Stimulated activated naive CD8-positive, alpha-beta T cell treated with anti-CD3 and anti-CD28 coated beads, Interleukin-15, amount 100 ng/mL, for 72 hours (primary cell): Measurements from ENCODE around the gene XAGE1A.
"Not testable (repeated sequence)": the region's sequence is repeated elsewhere in the genome, so short reads cannot be mapped to it uniquely, and the experiment has no call there.

Experiments used
- ATAC-seq: fragments of 150-1000 bp; cut with Tn5 transposase; 2 replicates; pipeline ENCODE4 v1.10.0; 2021; ENCODE audit warnings: mild to moderate bottlenecking, moderate library complexity
- DNase-seq, 2 donors: peaks; one replicate each; pipeline ENCODE4 v3.0.0; 2021 to 2022
- H3K27ac Mint-ChIP-seq, 2 donors: one replicate each; pipeline ENCODE4 v1.8.0; 2022; ENCODE audit warnings: mild to moderate bottlenecking in 2 of 2, mixed read lengths in 2 of 2, moderate library complexity in 2 of 2
- H3K27me3 Mint-ChIP-seq: one replicate; pipeline ENCODE4 v1.8.0; 2022; ENCODE audit warnings: mixed read lengths
- H3K4me1 Mint-ChIP-seq: one replicate; pipeline ENCODE4 v1.8.0; 2022; ENCODE audit warnings: mild to moderate bottlenecking, mixed read lengths
- H3K4me3 Mint-ChIP-seq, 2 donors: one replicate each; pipeline ENCODE4 v1.8.0; 2022; ENCODE audit warnings: mild to moderate bottlenecking in 2 of 2, mixed read lengths in 2 of 2, moderate library complexity in 1 of 2
- H3K9me3 Mint-ChIP-seq, 2 donors: one replicate each; pipeline ENCODE4 v1.8.0; 2022; ENCODE audit warnings: mixed read lengths in 2 of 2

XAGE1A gene

DNA sequence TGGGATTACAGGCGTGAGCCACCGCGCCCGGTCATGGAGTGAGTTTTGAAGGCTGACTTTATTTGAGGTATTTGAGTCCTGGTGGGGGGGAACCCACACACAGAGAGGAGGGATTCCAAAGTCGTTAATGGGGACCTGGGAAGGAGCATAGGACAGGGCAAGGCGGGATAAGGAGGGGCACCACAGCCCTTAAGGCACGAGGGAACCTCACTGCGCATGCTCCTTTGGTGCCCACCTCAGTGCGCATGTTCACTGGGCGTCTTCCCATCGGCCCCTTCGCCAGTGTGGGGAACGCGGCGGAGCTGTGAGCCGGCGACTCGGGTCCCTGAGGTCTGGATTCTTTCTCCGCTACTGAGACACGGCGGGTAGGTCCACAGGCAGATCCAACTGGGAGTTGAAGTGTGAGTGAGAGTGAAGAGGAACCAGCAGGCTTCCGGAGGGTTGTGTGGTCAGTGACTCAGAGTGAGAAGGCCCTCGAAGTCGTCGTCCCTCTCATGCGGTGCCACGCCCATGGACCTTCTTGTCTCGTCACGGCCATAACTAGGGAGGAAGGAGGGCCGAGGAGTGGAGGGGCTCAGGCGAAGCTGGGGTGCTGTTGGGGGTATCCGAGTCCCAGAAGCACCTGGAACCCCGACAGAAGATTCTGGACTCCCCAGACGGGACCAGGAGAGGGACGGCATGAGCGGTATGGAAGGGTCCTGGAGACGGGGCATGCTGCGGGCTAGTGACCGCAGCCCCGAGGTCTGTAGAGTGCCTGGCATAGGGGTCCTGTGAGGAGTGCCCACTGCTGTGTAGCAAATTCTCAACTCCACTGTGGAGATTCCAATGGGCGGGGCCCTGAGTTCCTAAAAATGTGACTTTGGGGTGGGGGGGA, at the start of gene XAGE1A:
Gene XAGE1A (plus strand): TSS at position 264 of the 874 bp plus-strand sequence. CDS start 1,554 bp downstream, outside the sequence.
- not testable (repeated sequence) for H3K4me3 Mint-ChIP-seq, ATAC-seq, H3K27me3 Mint-ChIP-seq, DNase-seq, H3K27ac Mint-ChIP-seq, H3K9me3 Mint-ChIP-seq, H3K4me1 Mint-ChIP-seq

GRCh38 chrX:52452031-52452430, 43.6 kb upstream of the XAGE1A start:
- H3K27me3 Mint-ChIP-seq, H3K4me1 Mint-ChIP-seq, H3K27ac Mint-ChIP-seq, H3K4me3 Mint-ChIP-seq, DNase-seq, H3K9me3 Mint-ChIP-seq, ATAC-seq: not testable (repeated sequence)

- H3K27ac Mint-ChIP-seq, ATAC-seq, H3K4me3 Mint-ChIP-seq, DNase-seq, H3K4me1 Mint-ChIP-seq, H3K9me3 Mint-ChIP-seq, H3K27me3 Mint-ChIP-seq: not testable (repeated sequence)
Measured at GRCh38 chrX:52471301-52471700, 24.3 kb upstream of the XAGE1A start.

- not testable (repeated sequence) for H3K4me1 Mint-ChIP-seq
Measured at GRCh38 chrX:52496419-52496772, 788 bp downstream of the XAGE1A start.

GRCh38 chrX:52501362-52501761, 5.8 kb downstream of the XAGE1A start:
- not testable (repeated sequence) for ATAC-seq, H3K4me3 Mint-ChIP-seq, H3K27ac Mint-ChIP-seq, H3K27me3 Mint-ChIP-seq, DNase-seq, H3K4me1 Mint-ChIP-seq, H3K9me3 Mint-ChIP-seq

More at GRCh38 chrX:52496419-52496772, 788 bp downstream of the XAGE1A start:
- not testable (repeated sequence) for DNase-seq, H3K9me3 Mint-ChIP-seq, ATAC-seq, H3K27me3 Mint-ChIP-seq, H3K27ac Mint-ChIP-seq, H3K4me3 Mint-ChIP-seq

DNA sequence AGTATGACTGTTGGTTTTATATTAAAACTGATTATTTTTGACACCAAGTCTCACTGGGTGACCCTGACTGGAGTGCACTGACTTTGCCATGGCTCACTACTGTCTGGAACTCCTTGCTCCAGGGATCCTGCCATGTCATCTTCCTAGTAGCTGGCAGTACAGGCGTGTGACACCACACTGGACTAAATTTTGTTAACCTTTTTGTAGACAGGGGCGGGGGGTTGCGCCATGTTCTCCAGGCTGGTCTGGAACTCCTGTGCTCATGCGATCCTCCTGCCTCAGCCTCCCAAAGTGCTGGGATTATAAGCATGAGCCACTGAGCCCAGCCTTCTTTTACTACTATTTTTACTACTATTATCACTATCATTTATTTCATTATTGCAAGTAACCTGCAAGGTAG, 8.9 kb downstream of the XAGE1A start:
- Mint-ChIP-seq H3K9me3 (no peaks in the 10 kb centered on the region), H3K4me3 (no peak overlapping the region), H3K27me3 (peaks cover 9% of the 10 kb centered on the region), H3K4me1 (no peaks in the 10 kb centered on the region), H3K27ac (no peak overlapping the region)
- ATAC-seq (no peak), DNase-seq (no peak)

DNA sequence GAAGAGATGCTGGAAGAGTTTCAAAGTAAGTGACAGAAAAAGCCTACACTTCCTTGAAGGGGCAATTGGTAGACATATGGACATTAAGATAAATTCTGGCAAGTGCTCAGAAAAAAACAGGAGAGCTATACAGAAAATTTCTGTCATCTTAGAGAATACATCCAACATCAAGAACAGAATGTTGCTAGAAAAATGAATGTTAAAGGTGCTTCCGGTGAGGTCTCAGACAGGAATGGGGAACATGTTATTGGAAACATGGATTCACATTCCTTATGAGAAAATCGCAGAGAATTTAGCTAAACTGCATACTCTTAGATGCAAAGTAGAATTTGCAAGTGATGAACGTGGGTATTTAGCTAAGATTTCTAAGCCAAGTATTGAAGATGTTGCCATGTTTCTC, 11.7 kb downstream of the XAGE1A start:
- Mint-ChIP-seq H3K4me3 (no peak overlapping the region), H3K27ac (no peak overlapping the region), H3K4me1 (no peaks in the 10 kb centered on the region), H3K27me3 (peaks cover 16% of the 10 kb centered on the region), H3K9me3 (no peaks in the 10 kb centered on the region)
- DNase-seq = no peak
- no peak for ATAC-seq

GRCh38 chrX:52509916-52510315, 14.3 kb downstream of the XAGE1A start:
- no peak overlapping the region for H3K27ac Mint-ChIP-seq
- H3K9me3 Mint-ChIP-seq = no peaks in the 10 kb centered on the region
- no peak overlapping the region for H3K4me3 Mint-ChIP-seq
- peaks cover 16% of the 10 kb centered on the region for H3K27me3 Mint-ChIP-seq
- DNase-seq (no peak), ATAC-seq (no peak)
- no peaks in the 10 kb centered on the region for H3K4me1 Mint-ChIP-seq

DNA sequence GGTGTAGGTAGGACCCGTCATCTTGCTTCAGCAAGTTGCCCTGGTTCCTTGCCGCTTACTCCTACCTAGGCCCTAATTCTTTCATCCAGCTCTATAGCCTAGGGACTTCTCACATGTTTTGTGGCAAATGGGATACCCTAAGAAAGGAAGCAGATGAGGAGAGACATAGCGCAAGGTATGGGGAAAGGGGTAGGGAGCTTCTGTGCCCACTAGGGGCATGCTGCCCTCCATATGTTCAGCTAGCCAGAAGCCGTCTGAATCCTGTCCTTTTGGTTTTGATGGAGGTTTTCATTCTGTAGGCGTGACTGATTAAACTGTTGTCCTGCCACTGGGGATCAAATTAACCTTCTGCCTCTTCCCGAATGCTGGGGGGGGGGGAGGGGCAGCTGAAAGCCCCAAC, 15.5 kb downstream of the XAGE1A start:
- H3K9me3 Mint-ChIP-seq, H3K27ac Mint-ChIP-seq, H3K4me1 Mint-ChIP-seq: not testable (repeated sequence)

GRCh38 chrX:52516110-52516986, 20.7 kb downstream of the XAGE1A start:
- not testable (repeated sequence) for H3K9me3 Mint-ChIP-seq, H3K4me1 Mint-ChIP-seq, DNase-seq, ATAC-seq, H3K27ac Mint-ChIP-seq, H3K4me3 Mint-ChIP-seq, H3K27me3 Mint-ChIP-seq

More for the DNA sequence above, 15.5 kb downstream of the XAGE1A start:
- H3K27me3 Mint-ChIP-seq = peaks cover 16% of the 10 kb centered on the region
- DNase-seq, H3K4me3 Mint-ChIP-seq, ATAC-seq: not testable (repeated sequence)

DNA sequence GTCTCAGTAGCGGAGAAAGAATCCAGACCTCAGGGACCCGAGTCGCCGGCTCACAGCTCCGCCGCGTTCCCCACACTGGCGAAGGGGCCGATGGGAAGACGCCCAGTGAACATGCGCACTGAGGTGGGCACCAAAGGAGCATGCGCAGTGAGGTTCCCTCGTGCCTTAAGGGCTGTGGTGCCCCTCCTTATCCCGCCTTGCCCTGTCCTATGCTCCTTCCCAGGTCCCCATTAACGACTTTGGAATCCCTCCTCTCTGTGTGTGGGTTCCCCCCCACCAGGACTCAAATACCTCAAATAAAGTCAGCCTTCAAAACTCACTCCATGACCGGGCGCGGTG, 21.3 kb downstream of the XAGE1A start, which contains the start of gene XAGE1B:
Gene XAGE1B (minus strand): TSS at position 77 of the 339 bp plus-strand sequence. CDS start 1,536 bp downstream, outside the sequence.
- ATAC-seq = not testable (repeated sequence)

GRCh38 chrX:52541051-52541450, 45.4 kb downstream of the XAGE1A start:
- not testable (repeated sequence) for H3K27ac Mint-ChIP-seq, H3K4me1 Mint-ChIP-seq, ATAC-seq

More for the DNA sequence above, 21.3 kb downstream of the XAGE1A start, which contains the start of gene XAGE1B:
- not testable (repeated sequence) for H3K27me3 Mint-ChIP-seq, DNase-seq, H3K4me3 Mint-ChIP-seq, H3K27ac Mint-ChIP-seq, H3K4me1 Mint-ChIP-seq, H3K9me3 Mint-ChIP-seq

GRCh38 chrX:52542311-52542710, 46.7 kb downstream of the XAGE1A start:
- no peaks in the 10 kb centered on the region for H3K27me3 Mint-ChIP-seq
- H3K4me1 Mint-ChIP-seq = no peaks in the 10 kb centered on the region
- ATAC-seq (no peak), DNase-seq (no peak)
- H3K9me3 Mint-ChIP-seq = no peaks in the 10 kb centered on the region
- no peak overlapping the region for H3K4me3 Mint-ChIP-seq
- no peak overlapping the region for H3K27ac Mint-ChIP-seq

More at GRCh38 chrX:52541051-52541450, 45.4 kb downstream of the XAGE1A start:
- H3K4me3 Mint-ChIP-seq, DNase-seq, H3K9me3 Mint-ChIP-seq, H3K27me3 Mint-ChIP-seq: not testable (repeated sequence)

DNA sequence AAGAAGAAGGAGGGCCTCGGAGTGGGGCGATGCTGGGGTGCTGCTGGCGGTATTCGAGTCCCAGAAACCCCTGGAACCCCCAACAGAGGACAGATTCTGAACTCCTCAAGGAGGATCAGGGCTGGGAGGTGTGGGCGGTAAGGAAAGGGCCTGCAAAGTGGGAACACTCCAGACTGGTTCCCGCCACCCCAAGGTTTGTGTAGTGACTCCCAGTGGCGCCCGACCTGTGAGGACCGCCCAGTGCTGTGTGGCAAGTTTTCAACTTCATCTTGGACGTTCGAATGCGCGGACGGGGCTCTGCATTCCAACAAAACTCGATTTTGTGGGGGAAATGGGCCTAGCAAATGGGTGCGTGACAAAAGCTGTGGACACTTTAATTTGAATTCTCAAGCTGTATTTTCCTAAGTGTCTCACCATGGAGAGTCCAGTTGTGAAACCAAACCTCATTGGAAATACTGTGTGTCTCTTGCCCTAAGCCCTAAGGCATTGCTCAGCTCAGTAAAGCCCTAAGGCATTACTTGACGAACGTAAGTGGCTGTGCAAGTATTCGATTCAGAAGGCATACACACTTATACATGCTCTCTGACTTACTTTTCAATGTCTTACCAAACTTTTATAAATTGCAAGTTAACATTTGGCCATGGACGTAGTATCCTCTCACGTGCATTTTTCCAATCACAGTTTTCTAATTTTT, 48.7 kb downstream of the XAGE1A start:
- no peaks in the 10 kb centered on the region for H3K27me3 Mint-ChIP-seq
- H3K4me1 Mint-ChIP-seq = no peaks in the 10 kb centered on the region
- DNase-seq (no peak), ATAC-seq (no peak)
- no peak overlapping the region for H3K4me3 Mint-ChIP-seq
- no peak overlapping the region for H3K27ac Mint-ChIP-seq
- no peaks in the 10 kb centered on the region for H3K9me3 Mint-ChIP-seq

GRCh38 chrX:52548769-52549168, 53.2 kb downstream of the XAGE1A start:
- not testable (repeated sequence) for H3K4me1 Mint-ChIP-seq, H3K27ac Mint-ChIP-seq, ATAC-seq, H3K9me3 Mint-ChIP-seq, H3K27me3 Mint-ChIP-seq, H3K4me3 Mint-ChIP-seq, DNase-seq
